HG03097 (cell line): ENCODE results near the gene TEX14.
"Not testable (repeated sequence)": the region's sequence is repeated elsewhere in the genome, so short reads cannot be mapped to it uniquely, and the experiment has no call there.

Experiments
- ATAC-seq: cut with Tn5 transposase; IDR thresholded peaks from one replicate; pipeline ENCODE4 v1.9.1; 2021; ENCODE audit not compliant: unreplicated experiment, low FRiP score

The TEX14 gene

DNA sequence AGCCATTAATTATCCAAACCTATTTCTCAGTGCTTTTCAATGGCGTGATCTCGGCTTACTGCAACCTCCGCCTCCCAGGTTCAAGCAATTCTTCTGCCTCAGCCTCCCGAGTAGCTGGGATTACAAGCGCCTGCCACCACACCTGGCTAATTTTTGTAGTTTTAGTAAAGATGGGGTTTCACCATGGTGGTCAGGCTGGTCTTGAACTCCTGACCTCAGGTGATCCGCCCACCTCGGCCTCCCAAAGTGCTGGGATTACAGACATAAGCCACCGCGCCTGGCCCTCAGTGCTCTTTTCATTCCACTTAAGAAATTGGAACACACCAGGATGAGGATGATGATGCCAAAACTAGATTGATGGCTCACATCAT, 32.1 kb downstream of the TEX14 start:
- not testable (repeated sequence) for ATAC-seq

DNA sequence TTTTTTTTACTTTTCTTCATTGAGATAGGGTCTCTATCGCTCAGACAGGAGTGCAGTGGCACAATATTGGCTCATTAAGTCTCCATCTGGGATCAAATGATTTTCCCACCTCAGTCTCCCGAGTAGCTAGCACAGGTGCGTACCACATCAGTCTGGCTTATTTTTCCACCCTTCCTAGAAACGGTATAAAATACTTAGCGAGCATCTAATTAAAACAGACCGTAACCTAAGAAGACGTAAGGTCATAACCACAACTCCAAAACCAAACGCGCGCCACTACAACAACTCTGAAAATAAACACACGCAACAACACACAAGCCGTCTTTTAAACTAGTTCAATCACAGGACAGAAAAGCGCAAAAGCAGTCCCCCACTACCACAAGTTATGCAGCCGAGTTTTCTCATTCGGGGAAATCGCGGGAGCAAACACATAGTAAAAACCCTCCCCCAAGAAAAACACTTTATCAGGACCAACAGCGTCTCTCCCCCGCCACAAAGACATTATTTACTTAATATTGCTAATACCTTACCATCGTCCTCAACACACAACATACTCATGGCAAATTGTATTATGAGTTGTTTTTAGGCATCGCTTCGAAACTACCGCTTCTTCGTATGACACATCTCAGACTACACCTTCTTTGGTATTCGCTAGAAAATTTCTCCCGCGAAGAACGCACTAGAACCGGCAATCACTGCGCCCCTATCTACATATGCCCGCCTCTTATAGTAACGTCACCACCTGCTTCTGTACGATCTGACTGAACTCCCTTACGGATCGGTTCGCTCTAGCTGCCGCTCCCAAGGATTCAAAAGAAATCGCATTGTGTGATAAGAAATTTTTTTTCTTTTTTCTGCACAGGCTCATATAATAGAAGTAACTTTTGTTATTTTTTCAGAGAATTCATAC, 32.8 kb downstream of the TEX14 start:
- ATAC-seq: peak; percentile 55

DNA sequence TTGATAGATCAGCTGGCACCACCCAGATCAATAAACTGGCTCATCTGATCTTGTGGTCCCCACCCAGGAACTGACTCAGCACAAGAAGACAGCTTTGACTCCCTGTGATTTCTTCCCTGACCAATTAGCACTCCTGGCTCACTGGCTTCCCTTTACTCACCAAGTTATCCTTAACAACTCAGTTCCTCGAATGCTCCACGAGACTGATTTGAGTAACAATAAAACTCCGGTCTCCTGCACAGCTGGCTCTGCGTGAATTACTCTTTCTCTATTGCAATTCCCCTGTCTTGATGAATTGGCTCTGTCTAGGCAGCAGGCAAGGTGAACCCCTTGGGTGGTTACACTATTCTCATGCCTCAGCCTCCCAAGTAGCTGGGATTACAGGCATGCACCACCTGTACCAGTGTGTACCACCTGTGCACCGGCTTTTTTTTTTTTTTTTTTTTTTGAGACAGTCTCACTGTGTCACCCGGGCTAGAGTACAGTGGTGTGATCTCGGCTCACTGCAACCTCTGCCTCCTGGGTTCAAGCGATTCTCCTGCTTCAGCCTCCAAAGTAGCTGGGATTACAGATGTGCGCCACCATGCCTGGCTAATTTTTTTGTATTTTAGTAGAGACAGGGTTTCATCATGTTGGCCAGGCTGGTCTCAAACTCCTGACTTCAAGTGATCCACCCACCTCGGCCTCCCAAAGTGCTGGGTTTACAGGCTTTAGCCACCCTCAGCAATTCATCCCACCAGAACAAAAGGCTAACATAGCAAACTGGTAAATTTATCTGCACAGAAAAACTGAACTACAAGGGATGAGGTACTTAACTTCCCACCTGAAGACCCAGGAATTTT, 33.7 kb downstream of the TEX14 start:
- ATAC-seq: not testable (repeated sequence)

DNA sequence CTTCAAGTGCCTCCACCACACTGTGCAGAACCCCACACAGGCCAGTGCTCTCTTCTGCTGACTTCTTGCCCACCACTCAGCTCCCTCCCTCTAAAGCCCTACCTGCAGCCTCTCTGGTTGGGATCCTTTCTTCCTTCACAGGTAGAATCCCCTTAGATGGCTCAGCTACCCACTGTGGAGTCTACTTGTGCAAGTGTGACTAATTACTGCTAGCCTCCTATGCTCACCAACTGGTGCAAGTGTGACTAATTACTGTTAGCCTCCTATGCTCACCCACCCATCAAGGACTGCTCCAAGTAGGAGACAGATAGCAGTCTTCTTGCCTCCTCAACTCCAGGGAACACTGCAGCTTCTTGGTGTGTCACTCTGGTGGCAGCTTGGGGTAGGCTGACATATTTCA, 43.6 kb downstream of the TEX14 start:
- ATAC-seq: no peak

DNA sequence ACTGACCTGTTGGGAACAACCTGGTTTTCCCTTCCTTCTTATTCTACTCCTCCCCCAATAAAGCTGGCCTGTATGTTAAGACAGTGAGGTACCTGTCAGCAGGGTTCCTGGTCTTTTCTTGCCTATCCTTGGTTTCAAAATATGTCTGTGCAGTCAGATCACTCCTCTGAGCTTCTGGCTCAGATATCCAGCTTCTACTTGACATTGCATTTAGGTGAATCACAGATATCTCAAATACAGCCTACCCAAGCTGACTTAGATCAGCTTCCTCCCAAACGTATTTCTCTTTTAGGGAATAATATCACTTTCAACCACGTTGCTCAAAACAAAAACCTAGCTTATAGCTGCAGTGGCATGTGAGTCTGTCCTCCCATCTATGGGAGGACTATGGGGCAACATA, 48.7 kb downstream of the TEX14 start:
- ATAC-seq: no peak

DNA sequence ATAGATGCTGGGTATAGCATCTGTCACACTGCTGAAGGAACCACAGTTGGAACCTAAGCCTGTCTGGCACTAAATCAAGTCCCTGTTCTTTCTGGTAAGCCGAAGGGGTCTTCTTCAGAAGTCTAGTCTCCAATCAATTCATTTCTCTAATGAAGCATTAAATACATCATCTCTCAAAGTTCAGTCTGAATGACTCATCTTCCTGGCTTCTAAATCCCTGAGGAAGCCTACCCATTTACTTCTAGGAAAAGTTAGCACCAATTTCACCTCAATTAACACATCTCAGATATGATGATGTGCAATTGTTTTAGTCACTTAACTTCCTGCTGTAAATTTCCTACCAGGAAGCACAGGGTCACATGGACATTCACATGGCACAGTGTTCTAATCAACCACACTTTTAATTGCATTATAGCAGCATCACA, 49.9 kb downstream of the TEX14 start:
- ATAC-seq: no peak

DNA sequence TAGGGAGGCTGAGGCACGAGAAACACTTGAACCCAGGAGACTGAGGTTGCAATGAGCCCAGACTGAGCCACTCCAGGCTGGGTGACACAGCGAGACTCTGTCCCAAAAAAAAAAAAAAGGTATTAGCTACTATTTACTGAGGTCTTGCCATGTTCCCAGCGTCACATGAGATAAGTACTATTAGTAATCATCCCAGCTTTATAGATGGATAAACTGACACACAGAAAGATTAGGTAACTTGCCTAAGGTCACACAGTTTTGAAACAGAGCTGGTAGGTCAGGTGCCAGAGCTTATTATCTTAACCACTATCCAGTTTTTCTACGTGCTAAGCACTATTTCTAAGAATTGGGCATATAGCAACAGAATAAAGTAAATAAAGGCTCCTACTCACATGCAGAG, 51.6 kb downstream of the TEX14 start:
- ATAC-seq: no peak

DNA sequence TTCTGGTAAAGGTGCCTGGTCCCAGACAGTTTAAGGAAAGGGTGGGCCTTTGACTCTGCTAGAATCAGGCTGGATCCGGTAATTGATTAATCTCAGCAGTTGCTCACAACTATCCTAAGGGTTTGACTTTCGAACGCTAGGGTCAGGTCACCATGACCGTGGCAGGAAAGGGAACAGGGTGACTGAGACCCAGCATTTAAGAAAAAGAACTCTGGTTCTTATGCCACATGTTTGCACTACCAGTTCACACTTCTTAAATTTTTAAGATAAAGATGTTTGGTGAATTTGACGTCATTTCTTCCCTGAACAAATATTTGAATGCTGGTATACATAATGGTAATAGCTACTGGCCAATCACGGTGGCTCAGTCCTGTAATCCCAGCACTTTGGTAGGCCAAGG, 52.2 kb downstream of the TEX14 start:
- no peak for ATAC-seq

DNA sequence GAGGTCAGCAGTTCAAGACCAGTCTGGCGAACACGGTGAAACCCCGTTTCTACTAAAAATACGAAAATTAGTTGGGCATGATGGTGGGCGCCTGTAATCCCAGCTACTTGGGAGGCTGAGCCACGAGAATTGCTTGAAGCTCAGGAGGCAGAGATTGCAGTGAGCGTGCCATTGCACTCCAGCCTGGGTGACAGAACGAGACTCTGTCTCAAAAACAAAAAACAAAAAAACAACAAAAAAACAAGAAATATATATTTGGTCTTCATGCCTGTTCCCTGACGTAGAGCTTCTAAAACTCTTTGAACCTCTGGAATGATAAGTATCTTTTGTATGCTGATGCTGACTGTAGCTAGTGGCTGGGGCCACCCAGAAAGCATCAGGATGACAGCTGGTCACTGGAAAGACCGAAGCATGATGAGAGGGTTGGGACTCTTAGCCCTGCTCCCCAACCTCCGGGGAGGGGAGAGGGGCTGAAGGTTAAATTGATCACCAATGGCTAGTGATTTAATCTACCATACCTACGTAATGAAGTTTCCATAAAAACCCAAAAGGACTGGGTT, 54.8 kb downstream of the TEX14 start:
- ATAC-seq: no peak

DNA sequence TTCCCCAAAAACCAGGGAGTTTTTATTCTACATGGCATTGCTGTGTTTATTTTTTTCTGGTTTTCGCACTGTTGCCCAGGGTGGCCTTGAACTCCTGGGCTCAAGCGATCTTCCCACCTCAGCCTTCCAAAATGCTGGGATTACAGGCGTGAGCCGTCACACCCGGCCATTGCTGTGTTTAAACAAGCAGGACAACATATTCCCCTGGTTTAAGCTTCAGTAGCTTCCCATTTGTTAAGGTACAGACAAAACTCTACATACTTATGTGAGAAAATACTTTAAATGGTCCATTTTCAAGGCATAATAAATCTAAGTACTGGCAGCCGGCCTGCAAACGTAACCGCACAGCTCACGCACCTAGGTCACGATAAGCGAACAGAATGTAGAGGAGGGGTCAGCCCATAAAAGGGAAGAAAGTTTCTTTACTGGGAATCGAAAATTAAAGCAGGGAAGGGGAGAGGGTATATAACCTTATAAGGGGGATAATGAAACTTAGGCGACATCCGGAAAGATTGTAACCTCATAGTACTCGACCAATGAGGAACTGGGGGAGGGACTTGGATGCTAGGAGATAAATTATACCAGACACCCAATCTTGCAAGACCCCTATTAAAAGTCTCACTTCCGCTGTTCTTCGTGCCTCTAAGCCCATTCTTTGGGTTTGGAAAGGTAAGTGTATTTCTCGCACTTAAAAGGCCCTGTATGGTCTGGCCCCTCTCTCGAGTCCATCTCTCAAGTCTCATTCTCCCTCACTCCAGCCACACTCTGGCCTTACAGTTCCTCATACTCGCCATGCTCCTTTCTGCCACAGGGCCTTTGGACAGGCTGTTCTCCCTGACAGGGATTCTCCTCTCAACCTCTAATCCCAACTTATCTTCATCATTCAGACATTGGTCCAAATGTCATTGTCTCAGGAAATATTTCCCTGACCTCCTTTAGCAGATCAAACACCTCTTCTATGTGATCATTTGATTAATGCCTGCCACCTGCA, 59.2 kb downstream of the TEX14 start:
- no peak for ATAC-seq

DNA sequence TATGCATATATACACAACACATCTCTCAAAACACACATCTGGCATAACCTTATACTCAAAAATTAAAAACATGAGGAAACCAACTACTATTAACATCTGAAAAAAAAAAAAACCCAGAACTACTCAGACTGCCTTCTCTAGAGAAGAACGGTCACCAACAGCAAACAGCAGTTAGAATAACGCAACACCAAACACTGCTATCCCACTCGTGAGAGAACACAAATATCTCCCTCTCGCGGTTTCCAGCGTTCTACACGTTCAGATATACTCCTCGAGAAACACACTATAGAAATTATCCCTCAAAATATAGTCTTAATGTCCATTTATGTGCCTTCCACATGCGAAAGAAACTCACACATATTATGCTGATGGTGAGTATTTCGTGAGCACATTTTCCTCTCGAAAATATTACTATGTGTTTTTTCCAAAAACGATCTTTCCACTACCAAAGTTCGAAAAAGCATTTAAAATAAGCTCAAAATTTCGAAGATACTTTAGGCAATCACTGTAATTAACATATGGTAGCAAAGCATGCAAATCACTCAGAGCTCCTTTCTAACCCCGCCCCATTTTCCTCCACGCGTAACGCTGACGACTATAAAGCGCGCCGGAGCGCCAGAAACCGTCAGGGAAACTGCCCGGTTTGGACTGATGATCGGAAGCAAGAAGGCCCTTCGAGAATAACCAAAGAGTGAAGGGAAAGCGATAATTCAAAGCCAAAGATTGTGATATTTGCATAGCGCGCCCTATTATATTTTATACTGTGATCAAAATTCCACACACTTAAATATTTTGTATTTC, 60.1 kb downstream of the TEX14 start:
- peak; percentile 71 for ATAC-seq

DNA sequence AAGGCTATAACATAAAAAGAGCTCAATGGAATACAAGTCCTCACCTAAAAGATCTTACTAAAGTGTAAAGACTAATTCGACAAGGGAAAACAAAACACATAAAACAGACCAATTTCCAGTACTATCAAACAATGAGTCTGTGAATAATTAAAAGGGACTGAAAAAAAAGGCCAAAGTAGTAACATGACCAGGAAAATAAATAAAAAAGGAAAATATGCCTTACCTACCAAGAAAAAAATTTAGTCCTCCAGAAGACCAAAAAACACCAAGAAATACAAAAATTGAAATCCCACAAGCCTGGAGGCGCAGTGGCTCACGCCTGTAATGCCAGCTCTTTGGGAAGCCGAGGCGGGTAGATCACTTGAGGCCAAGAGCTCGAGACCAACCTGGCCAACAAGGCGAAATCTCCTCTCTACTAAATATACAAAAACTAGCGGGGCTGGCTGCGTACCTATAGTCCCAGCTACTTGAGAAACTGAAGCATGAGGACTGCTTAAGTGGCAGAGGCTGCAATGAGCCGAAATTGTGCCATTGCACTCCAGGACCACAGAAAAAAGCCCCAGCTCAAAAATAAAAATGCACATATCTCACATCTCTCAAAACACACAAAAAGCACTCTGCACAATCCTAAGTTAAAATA, 60.8 kb downstream of the TEX14 start:
- peak; percentile 47 for ATAC-seq

DNA sequence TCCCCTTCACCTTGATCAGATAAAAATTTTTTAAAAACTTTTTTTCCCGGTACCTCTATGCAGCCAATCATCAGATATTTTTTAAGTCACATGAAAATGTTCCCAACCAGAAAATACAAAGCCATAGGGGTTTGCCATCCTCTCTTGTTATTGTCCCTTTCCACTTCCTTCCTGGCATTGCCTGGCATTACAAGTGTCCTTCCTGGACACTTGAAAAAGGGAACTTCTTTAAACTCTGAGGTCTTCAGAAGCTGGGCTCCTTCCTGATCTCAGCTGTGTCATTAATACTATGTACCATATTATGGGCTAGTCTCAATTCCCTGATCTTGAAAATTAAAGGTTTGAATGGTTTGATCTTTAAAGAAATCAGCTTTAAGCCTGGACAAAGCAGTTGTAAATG, 64.9 kb downstream of the TEX14 start:
- ATAC-seq: no peak

DNA sequence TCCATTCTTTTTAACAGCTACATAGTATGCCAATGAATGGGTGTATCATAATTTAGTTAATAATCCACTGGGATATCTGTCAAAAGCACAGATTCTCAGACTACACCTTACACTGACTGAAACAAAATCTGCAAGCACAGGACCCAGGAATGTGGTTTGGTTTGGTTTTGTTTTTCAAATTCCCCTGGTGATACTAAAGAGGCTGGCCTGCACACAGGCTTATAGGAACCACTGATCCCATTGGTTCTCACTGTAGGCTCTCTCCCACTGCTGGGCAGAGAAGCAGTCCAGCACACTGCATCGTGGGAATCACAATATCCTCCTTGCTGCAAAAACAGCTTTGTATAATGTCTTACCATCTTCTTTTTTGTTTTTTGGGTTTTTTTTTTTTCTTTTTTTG, 67.1 kb downstream of the TEX14 start:
- no peak for ATAC-seq

DNA sequence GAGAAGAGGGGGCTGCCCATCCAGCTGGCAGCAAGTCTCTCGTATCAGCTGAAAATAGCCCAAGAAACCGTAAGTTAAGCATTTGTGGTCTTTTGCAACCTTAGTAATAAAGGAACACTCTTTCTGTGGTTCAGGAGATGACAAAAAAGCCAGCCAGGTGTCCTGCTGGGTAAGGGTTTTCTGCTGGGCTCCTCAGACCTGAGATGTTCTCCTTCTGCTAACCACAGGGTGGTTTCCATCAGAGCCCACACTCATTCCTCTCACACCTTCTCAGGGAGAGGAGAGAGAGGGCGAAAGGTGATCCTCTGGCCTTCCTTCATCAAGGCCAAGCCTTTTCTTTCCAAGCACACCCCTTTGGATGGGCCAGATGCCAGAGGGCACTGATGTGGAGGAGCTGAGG, 70.7 kb downstream of the TEX14 start:
- ATAC-seq: peak; percentile 65

DNA sequence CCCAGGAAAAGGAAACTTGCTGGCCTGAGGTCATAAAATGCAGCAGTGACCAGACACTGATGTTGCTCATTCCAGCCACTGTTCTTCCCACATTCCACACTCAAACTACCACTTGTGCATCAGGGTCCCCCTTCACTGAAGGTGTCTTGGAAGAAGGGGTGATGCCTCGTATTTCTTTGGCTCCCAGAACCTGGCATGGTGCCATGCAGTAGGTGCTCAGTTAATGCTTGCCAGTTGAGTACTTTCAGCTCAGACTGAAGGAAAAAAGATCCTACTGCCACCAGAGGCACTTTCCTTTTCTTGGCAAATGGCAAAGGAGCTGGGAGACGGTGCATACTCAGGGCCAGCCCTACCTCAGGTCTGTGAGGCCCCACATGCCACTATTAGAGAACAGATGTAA, 73.5 kb downstream of the TEX14 start:
- ATAC-seq: no peak

DNA sequence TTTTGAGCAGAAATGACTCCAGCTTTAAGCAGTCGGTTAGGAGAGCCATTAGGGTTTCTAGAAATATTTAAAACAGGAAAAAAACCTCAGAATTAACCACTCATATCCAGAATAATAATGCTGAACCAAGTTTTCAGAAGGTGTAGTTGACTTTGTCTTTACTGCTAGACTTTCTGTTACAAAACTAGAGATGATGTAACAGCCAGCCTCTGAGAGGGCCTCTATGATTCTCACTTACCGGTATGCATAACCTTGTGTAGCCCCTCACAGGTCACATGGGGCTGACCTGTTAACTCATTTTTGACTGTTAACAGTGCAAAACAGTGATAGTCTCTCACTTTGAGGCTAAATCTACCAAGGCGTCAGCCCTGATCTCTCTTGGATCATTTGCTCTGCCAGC, 74.3 kb downstream of the TEX14 start:
- ATAC-seq: no peak

DNA sequence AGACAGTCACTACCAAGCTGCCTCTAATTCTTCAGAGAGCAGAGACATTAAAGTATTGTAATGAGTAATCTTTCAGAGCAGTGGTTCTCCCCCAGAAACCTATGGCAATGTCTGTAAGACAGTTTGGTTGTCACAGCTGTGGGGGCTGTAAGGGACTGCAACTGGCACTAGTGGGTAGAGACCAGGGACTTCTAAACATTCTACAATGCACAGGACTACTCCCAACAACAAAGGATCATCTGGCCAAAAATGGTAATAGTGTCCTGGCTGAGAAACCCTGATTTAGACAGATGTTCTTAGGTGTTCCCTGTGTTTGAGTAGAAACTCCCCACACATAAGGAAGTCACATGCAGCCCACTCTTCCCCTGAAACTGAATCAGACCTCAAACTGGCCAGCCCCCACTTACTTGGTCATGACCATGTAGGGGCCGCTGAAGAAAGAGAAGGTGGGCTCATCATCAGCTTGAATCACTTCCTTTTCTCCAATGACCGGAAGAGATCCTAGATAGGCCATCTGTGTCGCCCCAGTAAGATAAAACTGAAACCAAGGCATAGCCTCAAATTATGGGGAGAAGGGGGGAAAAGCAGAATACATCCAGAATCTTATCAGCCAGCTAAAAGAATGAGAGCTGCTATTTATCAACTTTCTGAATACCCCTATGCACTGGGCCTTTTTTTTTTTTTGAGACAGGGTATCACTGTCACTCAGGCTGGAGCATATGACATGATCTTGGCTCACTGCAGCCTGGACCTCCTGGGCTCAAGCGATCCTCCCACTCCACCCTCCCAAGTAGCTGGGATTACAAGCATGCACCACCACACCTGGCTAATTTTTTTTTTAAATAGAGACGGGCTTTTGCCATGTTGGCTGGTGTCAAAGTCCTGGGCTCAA, 75.8 kb downstream of the TEX14 start:
- peak; percentile 49 for ATAC-seq
